Uterus (tissue), 4 donors: ENCODE measurements around the gene PRRT1B. TPM values are rescaled to one million over a fixed set of nuclear protein-coding genes. Genes with fewer than 3 reads are reported as not detected.

Experiments
- DNase-seq, 2 donors: peaks; one replicate each; pipeline ENCODE4 v3.0.0-alpha.2; 2019 to 2020
- H3K27ac ChIP-seq, 2 donors: fragments of 200-600 bp; sonication (generic); 1 replicate in 1 of 2; 2 replicates in 1 of 2; pipeline ENCODE4 v1.5.1; 2016 to 2018
- H3K27me3 ChIP-seq, 2 donors: fragments of 200-600 bp; sonication (generic); one replicate each; pipeline ENCODE4 v1.5.1; 2018 to 2019; ENCODE audit warnings: control low read depth in 1 of 2
- H3K36me3 ChIP-seq, 2 donors: fragments of 200-600 bp; sonication (generic); one replicate each; pipeline ENCODE4 v1.5.1; 2019; ENCODE audit warnings: control low read depth in 1 of 2
- H3K4me1 ChIP-seq, 2 donors: fragments of 200-600 bp; sonication (generic); one replicate each; pipeline ENCODE4 v1.5.1; 2018 to 2019; ENCODE audit warnings: control low read depth in 1 of 2
- H3K4me3 ChIP-seq, 2 donors: fragments of 200-600 bp; sonication (generic); 1 replicate in 1 of 2; 2 replicates in 1 of 2; pipeline ENCODE4 v1.5.1; 2018 to 2019; ENCODE audit warnings: mild to moderate bottlenecking in 1 of 2
- H3K9me3 ChIP-seq, 2 donors: fragments of 200-600 bp; sonication (generic); one replicate each; pipeline ENCODE4 v1.5.1; 2019; ENCODE audit warnings: control low read depth in 1 of 2
- CTCF ChIP-seq, 4 experiments: fragments of 200-600 bp in 2 of 4; fragments of 450-650 bp in 2 of 4; sonication (generic) in 2 of 4; IDR thresholded peaks; one replicate each; pipeline ENCODE4 v1.5.1; 2016 to 2019; ENCODE audit warnings: antibody characterized with exemption in 4 of 4, mild to moderate bottlenecking in 2 of 4, moderate library complexity in 1 of 4
- POLR2A ChIP-seq, 2 donors: fragments of 450-650 bp; IDR thresholded peaks; one replicate each; pipeline ENCODE4 v1.6.1; 2016; ENCODE audit warnings: antibody characterized with exemption in 2 of 2, mild to moderate bottlenecking in 1 of 2, moderate library complexity in 1 of 2
- intact Hi-C: fragments of 100-400 bp; cut with DNase I; formaldehyde crosslinking; loops from one replicate; pipeline ENCODE4 v1.15.1; 2023; ENCODE audit warnings: low total_unique reads
- total RNA-seq, 4 donors: library from RNA; depleted of rRNA in 3 of 4; stranded (reverse); fragments of >200 nt in 3 of 4; gene quantifications; one replicate each; pipeline versions ENCODE4 v1.1.0 to v1.2.4, GENCODE V29; 2014 to 2023
- donor health status: DM: yes; HTN: yes; CAD: no.

The PRRT1B gene
- total RNA-seq, 4 donors from 2014 or later = not detected

GRCh38 chr9:131529597-131530545, 15.5 kb upstream of the PRRT1B start:
- Histone ChIP-seq H3K4me1 (no peaks in the 10 kb centered on the region), H3K4me3 (peak overlapping the region; percentile 47 to 100), H3K9me3 (no peaks in the 10 kb centered on the region), H3K27ac (peak overlapping the region; percentile 80 to 91), H3K27me3 (no peaks in the 10 kb centered on the region), H3K36me3 (no peaks in the 10 kb centered on the region)
- no peak for DNase-seq
- intact Hi-C loops = no loop called here
- TF ChIP-seq CTCF (IDR thresholded peaks at IDR 0.05) = no peak
- no peak for TF ChIP-seq POLR2A (IDR thresholded peaks at IDR 0.05)

GRCh38 chr9:131530546-131530919, 14.8 kb upstream of the PRRT1B start:
- intact Hi-C loops = no loop called here
- peak; percentile 26 to 42 for DNase-seq
- H3K27me3 ChIP-seq = no peaks in the 10 kb centered on the region
- H3K4me3 ChIP-seq = peak overlapping the region; percentile 47 to 100
- no peaks in the 10 kb centered on the region for H3K36me3 ChIP-seq
- TF ChIP-seq POLR2A (IDR thresholded peaks at IDR 0.05) (no peak), CTCF (IDR thresholded peaks at IDR 0.05) (no peak)
- H3K27ac ChIP-seq = peak overlapping the region; percentile 80 to 91
- H3K9me3 ChIP-seq = no peaks in the 10 kb centered on the region
- no peaks in the 10 kb centered on the region for H3K4me1 ChIP-seq

GRCh38 chr9:131530920-131531832, 14.1 kb upstream of the PRRT1B start, which contains the start of gene UCK1:
Gene UCK1 (minus strand): TSS chr9:131531263. CDS start chr9:131531174, 89 bp downstream.
- H3K27ac ChIP-seq = peak within 1 kb of the TSS; percentile 80 to 91
- no peaks in the 10 kb centered on the region for H3K9me3 ChIP-seq
- no peaks in the 10 kb centered on the region for H3K36me3 ChIP-seq
- H3K27me3 ChIP-seq = no peaks in the 10 kb centered on the region
- H3K4me1 ChIP-seq = no peaks in the 10 kb centered on the region
- peak within 1 kb of the TSS; percentile 47 to 100 for H3K4me3 ChIP-seq
- peak; percentile 32 to 81 for TF ChIP-seq POLR2A (IDR thresholded peaks at IDR 0.05)
- peak in 1 of 4 experiments; percentile 34 for TF ChIP-seq CTCF (IDR thresholded peaks at IDR 0.05)
- peak; percentile 72 for DNase-seq
- intact Hi-C loops = no loop called here

- no peaks in the 10 kb centered on the region for H3K9me3 ChIP-seq
- H3K27me3 ChIP-seq = no peaks in the 10 kb centered on the region
- intact Hi-C loops = no loop called here
- no peaks in the 10 kb centered on the region for H3K4me1 ChIP-seq
- no peak for DNase-seq
- H3K27ac ChIP-seq = no peak overlapping the region
- TF ChIP-seq CTCF (IDR thresholded peaks at IDR 0.05) (no peak), POLR2A (IDR thresholded peaks at IDR 0.05) (no peak)
- no peak overlapping the region for H3K4me3 ChIP-seq
- no peaks in the 10 kb centered on the region for H3K36me3 ChIP-seq
These were observed 10.5 kb upstream of the PRRT1B start for GRCh38 chr9:131534721-131535237.
